Right lung (tissue), 5 donors: ENCODE measurements around the gene IFIH1. TPM values are rescaled to one million over a fixed set of nuclear protein-coding genes. Genes with fewer than 3 reads are reported as not detected.

Experiments used
- DNase-seq, 2 donors: peaks; one replicate each; pipeline ENCODE4 v3.0.0-alpha.2; 2013
- polyA plus RNA-seq, 5 donors: library from polyadenylated mRNA; unstranded; fragments of 120-200 nt; gene quantifications; one replicate each; pipeline versions ENCODE4 v1.2.1 to v1.2.3, GENCODE V29; 2013; ENCODE audit warnings: inconsistent platforms in 1 of 5, low replicate concordance in 1 of 5; ENCODE audit not compliant: insufficient read length in 5 of 5, insufficient read depth in 1 of 5

The IFIH1 gene
- polyA plus RNA-seq, 5 donors = 9.2 to 14.2 (median 13.2) TPM

GRCh38 chr2:162315938-162316337, 2.5 kb downstream of the IFIH1 start:
- DNase-seq = no peak

DNA sequence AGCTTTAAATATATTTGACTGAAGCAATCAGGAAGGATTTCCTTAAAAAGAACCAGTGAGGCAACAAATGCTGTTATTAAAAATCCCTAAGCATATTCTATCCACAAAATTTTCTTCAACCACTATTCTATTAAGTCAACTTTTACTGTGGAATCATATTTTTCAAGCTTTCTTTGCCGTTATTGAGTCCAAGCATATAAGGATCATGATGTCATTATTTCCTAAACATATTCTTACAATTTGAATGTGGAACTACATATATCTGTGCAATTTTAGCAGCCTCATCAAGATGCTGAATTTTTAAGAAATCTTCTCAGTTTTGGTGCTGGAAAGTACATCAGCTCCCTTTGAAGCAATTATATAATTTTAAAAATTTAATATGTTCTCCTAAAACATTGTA, 5.6 kb downstream of the IFIH1 start:
- DNase-seq = no peak

- no peak for DNase-seq
Measured at GRCh38 chr2:162308747-162309503, 9.6 kb downstream of the IFIH1 start.

DNA sequence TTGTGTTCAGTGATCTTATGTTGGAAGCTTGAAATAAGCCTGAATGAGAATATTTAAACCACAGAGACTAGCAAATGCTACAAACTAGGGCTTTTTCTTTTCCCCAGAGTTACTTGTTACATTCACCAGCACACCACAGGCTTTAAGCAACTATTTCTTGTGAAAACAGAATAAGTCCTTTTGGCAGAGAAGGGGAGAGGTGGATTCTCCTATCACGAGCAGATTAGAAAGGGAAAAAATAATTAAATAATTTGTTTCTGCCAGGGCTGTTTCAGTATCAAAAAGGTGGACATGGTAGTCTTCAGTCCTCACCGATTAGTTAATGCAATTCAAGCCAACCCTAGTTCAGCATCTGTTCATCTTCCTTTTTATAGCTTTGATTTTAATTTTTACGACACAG, 12.6 kb downstream of the IFIH1 start:
- DNase-seq = no peak

- no peak for DNase-seq
Measured at GRCh38 chr2:162301877-162302276, 16.6 kb downstream of the IFIH1 start.

- DNase-seq = peak; percentile 30 to 40
Measured at GRCh38 chr2:162301151-162301804, 17.2 kb downstream of the IFIH1 start.

DNA sequence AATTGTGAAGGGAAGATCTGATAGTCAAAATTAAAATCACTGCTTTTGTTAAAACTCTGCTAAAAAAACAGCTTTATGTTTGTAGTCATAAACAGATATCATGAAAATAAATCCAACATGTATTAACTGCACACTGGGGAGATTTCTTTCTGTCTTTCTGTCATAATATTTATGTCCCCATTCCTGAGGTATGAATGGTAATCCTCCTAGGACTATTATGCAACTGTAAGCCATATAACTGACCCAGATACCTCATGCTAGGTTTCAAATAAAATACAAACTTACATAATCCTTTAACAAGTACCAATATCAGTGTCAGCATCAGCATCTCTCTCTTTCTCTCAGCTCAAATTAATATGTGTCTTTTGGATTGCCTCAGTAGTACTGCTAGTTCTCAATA, 18.2 kb downstream of the IFIH1 start:
- no peak for DNase-seq

GRCh38 chr2:162298669-162299335, 19.7 kb downstream of the IFIH1 start:
- no peak for DNase-seq

DNA sequence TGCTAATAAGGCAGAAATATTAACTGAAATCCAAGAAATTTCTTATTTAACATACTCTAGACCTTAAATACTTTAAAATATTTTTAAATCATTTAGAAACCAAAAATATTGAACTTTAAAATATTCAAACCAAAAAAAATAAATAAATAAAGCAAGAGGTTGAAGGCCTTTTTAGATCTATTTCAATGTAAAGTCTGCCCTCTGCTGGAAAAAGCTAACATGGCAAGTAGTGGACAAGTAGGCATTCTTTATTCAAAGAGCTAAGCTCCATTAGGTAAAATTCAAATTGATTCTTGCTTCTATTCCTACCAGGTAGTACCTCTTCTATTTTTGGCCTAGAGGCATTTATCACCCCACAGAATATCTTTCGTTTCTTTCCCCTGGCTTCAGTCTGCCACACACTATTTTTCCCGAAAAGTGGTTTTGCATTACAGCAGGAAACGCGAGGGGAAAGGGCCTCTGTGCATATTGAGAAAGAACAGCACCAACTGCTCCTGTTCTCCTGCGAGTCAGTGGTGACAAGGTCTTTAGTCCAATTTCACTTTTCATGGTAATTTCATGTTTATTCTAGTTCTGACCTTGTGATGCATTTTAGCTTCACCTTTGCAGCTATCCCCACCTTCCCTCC, 20.4 kb downstream of the IFIH1 start:
- peak; percentile 51 to 64 for DNase-seq

GRCh38 chr2:162295009-162295408, 23.5 kb downstream of the IFIH1 start:
- DNase-seq = no peak

GRCh38 chr2:162293122-162293786, 25.2 kb downstream of the IFIH1 start:
- no peak for DNase-seq

DNA sequence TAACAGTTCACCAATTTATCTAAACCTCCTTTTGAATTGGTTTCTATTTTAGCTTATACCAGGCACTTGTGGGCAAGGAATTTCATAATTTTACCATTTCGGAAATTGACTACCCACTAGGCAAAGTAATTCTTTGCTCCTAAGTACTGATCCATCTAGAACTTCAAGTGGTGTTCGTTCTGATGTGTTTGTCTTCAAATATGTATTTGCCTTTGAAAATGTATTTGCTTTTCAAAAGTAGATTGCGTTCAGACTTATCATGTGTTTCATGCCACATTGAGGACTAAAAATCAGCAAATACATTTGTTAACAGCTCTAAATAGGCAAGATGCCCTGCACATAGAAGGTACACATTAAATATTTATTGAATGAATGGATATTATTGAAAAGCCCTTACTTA, 26.7 kb downstream of the IFIH1 start:
- no peak for DNase-seq

GRCh38 chr2:162282765-162283425, 35.6 kb downstream of the IFIH1 start:
- no peak for DNase-seq

- no peak for DNase-seq
Measured at GRCh38 chr2:162280654-162281053, 37.8 kb downstream of the IFIH1 start.

GRCh38 chr2:162277381-162277780, 41.1 kb downstream of the IFIH1 start:
- no peak for DNase-seq

DNA sequence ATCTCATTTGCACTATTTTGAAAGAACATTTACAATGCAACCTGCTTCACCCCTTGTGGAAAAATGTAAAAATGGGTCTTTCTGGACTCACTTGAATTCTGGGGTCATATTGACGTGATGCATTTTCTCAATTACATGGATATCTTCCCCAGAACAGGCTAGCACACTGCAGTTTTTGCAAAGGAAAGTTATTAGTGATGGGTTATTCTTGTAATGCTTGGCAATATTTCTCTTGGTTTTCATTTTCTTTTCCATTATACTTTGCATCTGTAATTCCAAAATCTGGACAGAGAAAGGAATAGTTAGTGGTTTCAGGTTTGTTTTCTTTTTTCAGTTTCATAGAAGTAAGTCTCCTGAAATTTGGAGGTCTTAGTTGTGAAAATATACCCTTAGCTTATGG, 50.5 kb downstream of the IFIH1 start:
- no peak for DNase-seq

DNA sequence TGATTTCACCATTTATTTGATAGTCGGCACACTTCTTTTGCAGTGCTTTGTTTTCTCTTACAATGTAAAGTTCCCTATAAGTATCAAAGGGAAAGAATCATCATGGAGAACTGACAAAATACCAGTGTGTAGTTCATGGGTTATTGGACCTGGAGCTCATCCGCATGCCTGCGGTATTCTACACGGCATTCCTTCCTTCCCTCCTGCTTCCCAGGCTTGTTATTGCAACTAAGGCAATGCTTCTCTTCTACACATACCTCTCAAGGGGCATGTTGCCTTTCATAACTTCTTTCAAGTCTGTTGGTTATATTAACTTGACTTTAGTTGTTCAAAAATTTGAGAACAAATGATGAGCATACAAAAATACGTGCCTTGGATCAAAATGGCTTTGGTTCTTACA, 51.0 kb downstream of the IFIH1 start:
- no peak for DNase-seq

DNA sequence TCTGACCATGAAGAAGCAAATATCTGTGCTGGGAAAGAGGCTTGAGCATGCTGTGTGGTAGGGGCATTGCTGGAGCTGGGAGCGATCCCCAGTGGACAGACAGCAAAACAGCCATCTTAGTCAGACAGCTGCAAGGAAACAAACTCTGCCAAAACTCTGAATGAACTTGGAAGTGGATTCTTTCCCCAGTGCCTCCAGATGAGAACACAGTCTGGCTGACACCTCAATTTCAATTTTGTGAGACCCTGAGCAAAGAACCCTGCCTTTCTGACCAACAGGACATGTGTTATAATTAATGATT, 52.1 kb downstream of the IFIH1 start:
- no peak for DNase-seq

DNA sequence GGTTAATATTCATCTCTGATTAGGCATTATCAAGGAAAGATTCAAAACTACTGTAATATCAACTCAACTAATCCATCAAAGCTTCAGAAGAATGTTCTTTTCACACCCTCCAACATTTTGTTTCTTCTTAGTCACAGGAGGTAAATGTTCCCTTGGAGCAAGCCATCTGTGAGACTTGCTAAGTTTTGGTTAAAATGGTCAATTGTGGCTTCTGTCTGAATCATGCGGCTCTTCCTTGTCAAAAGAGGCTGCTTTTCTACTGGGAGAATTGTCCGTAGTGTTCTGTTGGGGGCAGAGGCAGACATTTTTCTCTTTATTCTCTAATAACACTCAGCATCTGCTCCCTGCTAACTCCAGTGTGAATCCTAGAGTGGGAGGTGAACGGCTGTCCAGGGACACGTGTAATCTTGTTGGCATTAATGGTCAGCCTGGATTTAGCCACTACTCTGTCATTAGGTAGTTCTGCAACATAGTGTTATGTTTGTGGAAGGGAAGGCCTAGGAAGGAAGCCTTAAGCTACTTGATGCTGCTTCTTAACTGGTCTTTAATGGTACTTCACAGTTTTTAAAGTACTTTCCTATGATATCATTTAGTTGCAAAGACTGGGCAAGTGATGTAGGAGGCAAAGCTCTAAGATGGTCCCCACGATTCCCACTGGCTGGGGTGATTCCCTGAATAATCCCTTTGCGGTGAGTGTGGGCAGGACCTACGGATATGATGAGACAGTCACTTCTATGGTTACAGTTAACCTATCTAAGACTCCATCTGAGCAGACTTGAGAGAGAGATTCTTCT, 52.6 kb downstream of the IFIH1 start:
- DNase-seq = no peak

GRCh38 chr2:162261032-162261945, 57.2 kb downstream of the IFIH1 start:
- DNase-seq = peak in 1 of 2 donors; percentile 21
